Stimulated activated CD4-positive, alpha-beta T cell treated with anti-CD3 and anti-CD28 coated beads, Interleukin-4, amount 100 ng/mL, for 24 hours (primary cell): Measurements from ENCODE around the gene CDH24.
A peak's percentile ranks its signal among the peaks of the same experiment; 100 is the strongest.

Experiments used
- DNase-seq: peaks from one replicate; pipeline ENCODE4 v3.0.0-alpha.2; 2020

The CDH24 gene

DNA sequence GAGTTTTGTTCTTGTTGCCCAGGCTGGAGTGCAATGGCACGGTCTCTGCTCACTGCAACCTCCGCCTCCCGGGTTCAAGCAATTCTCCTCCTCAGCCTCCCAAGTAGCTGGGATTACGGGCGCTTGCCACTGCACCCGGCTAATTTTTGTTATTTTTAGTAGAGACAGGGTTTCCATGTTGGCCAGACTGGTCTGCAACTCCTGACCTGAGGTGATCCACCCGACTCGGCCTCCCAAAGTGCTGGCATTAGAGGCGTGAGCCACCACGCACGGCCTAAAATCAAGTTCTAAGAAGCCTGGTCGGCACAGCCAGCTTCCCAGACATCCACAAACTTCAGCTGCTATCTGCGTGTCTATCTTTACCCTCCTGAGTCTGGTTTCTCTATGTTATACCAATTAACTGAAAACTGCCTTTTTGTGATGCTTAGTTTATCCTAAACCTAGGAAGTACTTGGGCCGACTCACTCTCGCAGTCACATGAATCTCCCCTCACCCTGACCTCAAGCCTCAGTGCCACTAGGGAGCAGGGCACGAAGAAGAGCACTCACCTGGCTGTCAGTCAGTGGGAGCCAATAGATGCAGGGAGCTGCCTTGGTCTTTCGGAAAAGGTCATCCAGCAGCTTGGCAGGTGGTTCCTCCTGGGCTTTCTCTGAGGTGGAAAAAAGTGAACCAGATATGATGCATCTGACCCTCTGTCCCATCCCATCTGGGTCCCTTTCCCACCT is 3.4 kb upstream of the CDH24 start:
- no peak for DNase-seq

DNA sequence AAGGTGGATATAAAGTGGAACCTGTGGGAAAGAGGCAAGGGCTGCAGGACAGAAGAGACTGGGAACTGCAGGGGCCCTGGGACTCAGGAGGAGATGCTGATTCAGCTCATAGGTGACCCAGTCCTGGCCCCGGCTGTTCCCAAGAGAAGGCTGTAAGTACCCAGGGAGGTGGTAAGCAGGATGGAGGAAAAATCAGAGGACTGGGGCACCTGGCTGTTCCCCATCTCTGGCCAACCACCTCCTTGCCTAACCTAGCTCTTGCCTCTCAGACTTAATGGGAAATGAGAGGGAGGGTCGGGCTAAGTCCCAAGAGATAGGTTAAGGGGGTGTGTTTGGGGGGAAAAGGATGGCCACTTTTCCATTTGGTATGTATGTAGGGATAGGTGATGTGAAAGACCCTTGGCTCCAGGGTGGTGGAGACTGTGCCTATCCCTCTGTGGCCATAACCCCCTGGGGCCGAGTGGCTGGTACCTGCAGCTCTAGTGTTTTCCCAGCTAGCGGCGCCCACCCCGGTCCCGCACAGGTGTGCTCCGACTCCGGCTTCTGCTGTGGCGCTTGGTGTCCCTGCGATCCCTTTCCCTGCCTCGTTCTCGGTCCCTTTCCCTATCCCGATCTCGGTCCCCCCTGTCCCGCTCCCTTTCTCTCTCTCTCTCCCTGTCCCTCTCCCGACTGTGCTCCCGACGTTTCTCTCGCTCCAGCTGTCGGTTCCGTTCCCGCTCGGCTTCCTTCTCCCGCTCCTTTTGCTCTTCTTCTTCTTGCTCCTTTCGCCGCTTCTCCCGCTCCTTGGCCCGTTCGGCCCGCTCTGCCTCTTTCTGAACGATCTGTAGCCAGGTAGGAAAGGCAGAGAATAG is 1.6 kb upstream of the CDH24 start:
- no peak for DNase-seq

DNA sequence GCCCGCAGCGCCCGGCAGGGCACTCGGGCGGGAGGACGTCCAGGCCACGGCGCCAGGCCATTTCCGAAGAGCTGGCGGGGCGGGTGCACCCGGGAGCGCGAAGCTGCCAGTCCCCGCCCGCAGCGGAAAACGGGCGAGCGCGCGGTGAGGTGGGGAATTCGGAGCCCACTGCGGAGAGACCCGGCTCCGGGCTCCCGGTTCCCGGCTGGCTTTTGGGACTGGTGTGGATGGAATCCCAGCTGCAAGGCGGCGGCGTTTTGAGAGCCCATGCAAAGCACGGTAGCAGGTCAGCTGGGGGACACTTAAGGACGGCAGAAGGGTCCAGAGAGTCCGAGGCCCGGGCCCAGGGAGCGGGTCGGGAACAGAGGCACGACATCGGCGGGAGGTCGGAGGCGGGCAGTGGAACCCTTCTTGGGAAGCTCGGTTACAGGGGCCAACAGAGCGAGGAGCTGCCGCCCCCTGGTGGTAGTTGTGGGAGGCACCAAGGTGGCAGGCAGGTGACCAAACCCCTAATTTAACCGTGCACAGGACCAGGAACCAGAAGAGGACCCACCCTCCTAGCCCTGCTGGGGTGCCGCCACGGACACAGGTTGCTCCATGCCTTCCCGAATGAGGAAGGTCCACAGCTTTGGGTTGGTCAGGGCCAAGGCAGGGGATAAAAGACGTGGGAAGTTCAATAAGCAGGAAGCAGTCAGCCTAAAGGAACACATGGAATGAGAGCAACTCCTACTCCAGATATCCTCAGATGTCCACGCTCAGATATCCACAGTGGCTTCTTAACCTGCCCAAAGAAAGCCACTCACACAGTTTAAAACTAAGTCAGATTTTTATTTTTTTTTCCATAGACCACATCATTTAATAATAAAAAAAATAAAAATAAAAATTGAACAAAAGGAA is 685 bp upstream of the CDH24 start:
- peak; percentile 88 for DNase-seq

DNA sequence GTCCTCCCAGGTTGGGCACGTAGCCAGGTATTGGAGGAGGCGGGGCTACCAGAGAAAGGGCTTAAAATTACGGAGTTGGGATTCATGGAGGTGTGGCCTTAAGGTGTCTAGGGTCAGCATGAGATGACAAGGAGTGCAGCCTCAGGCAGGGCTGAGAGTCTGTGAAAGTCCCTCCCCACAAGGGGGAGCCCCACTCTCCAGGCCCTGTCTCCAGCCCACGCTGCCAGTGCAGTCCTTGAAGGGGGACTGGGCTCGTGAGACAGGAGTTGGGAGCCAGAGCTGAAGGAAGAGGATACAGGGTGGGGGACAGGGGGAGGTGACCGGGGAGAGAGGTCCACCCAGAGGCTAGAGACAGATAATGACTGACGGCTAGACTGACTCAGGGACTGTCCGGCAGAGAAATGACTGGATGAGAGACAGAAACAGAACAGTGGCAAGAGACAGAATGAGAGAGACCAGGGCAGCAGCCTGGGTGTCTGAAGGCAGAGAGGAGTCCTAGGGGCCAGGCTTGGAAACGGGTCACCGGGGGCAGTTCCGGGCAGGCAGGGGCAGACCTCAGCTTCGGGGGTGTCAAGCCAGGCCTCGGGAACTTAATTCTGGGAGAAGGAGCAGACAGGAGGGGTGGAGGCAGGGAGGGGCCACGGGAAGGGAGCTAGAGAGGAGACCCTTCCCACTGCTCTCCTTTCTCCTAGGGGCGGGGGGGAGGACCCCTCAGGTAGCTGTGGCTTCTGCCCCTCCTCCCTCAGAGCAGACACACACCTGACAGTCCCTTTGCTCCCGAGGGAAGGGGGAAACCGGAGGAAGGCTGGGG is 970 bp downstream of the CDH24 start:
- peak; percentile 72 for DNase-seq

DNA sequence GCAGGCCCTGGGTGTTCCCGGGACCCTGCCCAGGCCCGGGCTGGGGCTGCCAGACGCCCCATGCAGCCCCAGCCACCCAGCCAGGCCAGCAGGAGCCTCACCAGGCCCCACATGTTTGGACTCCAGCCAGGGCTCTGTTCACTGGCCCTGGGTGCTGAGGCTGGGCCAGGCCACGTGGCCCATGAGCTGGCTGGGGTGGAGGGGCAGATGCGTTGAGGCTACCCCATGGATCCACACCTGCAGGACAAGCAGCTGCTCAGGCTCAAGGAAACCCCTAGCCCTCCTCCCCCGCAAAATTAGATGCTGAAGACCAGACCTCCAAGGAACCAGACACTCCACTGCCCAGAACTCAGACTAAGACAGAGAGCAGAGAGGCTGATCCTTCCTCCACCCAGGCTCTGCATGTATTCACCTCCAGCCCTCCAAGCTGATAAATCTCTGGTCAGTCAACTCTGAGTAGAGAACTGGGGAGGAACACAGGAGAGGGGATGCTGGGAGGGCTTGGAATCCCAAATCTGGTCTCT is 1.6 kb downstream of the CDH24 start:
- no peak for DNase-seq

DNA sequence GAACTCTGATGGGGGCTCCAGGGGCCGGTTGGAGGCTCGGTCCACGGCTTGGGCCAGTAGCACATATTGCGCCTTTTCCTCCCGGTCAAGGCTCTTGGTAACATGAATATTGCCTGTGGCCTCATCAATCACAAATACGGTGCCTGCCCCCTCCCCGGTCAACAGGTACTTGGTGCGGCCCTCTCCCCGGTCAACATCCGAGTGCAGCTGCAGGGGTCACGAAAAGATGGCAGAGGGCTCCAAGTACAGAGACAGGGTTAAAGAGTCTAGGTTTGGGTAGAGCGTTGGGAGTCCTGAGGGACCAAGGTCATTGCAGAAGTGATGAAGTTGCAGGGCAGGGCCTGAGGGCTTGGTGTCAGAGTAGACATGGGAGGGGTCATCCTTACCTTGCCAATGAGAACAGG is 2.2 kb downstream of the CDH24 start:
- DNase-seq = no peak

DNA sequence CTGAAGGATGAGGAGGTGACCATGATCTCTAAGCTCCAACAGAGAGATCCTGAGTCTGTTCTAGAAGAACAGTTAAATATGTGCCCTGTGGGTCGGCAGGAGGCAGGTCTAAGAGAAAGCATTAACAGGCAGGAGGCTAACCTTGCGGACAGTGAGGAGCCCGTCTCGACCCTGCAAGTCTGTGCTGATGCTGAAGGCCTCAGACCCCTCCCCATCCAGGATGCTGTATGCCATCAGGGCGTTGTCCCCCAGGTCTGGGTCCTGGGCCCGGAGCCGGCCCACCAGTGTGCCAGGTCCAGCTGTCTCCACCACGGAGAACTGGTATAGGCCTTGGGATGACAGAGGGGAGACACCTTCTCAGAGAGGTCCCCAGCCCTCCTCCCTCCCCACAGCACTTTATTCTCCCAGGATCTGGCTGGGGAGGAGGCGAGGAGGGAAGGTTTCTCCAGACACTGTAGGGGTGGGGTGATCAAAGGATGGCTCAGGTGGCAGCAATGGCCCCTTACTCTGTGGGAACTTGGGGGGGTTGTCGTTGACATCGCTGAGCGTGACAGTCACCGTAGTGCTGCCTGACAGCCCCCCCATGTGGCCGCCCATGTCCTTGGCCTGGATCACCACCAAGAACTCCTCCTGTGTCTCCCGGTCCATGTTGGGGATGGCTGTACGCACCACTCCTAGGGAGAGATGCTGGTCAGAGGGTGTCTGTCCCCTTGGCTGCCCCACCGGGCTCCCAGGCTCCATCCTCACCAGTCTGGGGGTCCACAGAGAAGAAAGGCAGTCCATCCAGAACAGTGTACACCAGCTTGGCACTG is 3.1 kb downstream of the CDH24 start:
- peak; percentile 29 for DNase-seq

DNA sequence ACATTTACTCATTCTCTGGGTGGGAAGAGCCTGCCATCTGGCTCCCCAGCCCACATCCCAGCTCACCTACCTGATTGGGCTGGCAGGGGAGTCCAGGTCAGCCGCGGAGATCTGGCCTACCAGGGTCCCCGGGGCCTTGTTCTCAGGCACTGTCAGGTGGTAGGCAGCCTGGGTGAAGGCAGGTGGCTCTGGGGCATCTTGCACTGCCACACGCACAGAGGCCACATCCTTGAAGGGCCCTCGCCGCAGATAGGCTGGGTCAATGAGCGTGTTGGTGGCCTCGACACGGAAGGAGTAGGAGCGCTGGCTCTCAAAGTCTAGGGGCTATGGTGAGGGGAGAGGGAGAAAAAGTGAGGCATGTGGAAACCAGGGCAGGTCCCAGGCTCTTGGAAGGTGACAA is 3.9 kb downstream of the CDH24 start:
- no peak for DNase-seq

DNA sequence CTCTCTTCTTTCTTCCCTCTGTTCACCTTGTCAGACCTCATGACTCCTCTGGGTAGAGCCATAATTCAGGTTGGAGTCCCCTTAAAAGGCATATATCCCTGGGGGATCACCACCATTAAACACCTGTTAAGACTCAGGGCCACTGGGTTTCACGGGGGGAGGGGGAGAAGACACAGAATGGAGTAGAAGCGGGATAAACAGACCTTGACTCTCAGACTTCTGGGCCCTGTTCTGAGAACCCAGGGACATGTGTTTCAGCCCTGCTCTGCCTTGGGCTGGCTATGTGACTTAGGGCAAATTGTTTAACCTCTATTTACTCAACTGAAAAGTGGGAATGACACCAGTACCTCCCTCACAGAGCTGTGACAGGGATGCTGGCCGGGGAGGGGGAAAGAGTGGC is 4.6 kb downstream of the CDH24 start:
- DNase-seq = no peak

DNA sequence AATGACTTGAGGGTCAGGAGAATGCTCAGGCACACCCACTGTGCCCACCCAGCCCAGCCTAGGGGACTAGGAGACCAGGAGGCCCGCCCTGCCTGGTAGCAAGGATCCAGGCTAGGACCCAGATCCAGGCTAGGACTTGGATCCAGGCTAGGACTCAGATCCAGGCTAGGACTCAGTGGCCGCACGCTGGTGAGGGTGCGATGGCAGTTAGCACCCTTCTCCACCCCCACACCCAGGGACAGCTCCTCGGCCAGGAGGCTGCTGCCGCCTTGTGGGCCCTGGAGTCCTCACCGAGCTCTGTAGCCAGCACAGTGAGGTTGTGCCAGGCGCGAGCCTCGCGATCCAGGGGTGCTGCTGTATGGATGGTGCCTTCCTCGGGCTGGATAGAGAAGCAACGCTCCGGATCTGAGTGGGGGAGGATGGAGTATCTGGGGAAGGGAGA is 5.1 kb downstream of the CDH24 start:
- no peak for DNase-seq

DNA sequence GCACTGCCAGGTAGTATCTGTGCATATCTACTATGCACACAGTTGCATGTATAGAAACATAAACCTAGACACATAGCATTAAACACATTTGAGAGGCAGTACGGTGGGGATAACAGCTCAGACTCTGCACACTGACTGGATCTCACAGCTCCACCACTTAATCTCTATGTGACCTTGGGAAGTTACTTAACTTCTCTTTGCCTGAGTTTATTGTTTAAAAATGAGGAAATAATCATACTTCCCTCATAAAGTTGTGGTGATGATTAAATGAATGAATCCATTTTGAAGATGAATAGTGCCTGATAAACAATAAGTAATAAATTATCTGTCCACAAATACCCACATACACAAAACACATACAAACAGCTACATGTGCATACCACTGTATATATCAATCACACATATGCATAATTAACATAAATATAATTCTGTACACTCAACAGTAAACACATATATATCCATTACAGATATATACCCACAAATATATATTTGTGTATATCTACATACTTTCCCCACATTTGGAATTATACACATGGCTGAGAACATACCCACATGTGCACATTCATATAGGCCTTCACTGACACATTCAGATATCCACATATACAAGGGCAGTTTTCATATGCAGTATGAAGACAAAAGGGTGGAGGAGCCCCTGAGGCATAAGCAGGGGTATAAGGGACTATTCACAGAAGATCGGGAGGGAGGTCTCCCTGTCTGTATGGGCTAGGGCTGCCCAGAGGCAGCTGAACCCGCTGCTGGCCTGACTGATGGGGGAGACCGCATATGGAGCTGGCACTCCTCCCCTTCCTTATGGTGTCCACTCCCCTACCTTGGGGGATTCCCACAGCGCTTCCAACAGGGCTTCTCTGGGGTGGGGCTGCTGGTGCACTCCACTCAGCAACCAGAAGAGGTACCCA is 5.9 kb downstream of the CDH24 start:
- no peak for DNase-seq

DNA sequence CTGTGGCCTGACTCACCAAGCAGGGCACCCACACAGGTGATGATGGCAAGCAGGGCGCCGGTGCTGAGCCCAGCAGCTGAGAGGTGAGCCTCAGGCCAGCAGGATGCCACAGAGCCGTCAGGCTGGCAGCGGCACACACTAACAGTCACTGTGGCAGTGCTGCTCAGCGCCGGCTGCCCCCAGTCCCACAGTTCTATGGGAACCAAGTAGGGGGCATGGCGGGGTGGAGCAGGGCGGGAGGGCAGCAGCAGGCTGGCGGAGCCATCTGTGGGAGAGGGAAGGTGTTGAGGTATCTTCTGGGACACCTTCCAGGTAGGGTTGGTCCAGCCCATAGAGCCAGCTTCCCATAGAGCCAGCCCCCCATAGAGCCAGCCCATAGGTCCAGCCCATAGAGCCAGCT is 8.3 kb downstream of the CDH24 start:
- no peak for DNase-seq

DNA sequence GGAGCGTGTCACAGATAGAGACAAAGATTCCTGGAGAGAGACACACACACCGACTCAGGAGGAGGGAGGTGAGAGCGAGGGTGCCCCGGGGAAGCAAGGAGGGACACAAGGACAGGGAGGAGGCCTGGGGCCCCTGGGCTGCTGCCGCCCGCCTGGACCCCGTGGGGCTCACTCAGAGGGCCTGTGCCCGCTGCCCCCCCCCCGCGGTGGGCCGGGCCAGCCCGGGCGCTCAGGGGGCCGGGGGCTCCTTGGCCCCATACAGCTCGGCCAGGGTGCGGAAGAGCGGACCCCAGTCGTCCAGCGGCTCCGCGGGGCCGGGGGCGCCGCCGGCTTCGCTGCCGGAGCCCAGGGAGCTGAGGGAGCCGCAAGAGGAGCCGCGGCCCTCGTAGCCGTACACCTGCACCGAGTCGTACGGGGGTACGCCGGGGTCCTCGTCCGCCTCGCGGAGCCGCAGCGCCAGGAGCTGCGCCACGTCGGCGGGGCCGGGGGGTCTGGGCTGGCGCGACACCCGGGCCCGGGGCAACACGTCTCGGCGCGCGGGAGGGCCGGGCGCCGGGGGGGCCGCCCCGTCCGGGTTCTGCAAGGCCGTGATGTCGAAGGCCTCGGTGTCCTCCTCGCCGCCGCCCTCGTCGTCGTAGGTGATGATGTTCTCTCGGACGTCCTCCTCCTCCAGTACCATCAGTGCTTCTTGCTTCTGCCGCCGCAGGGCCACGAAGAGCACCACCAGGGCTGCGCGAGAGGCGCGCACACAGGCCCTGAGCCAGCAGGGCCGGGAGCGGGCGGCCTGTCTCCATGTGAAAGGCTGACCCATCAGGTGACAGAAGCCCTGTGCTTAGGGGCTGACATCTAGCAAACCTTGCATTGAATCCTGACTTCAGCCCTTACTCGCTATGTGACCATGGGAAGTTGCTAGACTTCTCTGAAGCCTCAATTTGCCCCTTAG is 9.3 kb downstream of the CDH24 start:
- no peak for DNase-seq

DNA sequence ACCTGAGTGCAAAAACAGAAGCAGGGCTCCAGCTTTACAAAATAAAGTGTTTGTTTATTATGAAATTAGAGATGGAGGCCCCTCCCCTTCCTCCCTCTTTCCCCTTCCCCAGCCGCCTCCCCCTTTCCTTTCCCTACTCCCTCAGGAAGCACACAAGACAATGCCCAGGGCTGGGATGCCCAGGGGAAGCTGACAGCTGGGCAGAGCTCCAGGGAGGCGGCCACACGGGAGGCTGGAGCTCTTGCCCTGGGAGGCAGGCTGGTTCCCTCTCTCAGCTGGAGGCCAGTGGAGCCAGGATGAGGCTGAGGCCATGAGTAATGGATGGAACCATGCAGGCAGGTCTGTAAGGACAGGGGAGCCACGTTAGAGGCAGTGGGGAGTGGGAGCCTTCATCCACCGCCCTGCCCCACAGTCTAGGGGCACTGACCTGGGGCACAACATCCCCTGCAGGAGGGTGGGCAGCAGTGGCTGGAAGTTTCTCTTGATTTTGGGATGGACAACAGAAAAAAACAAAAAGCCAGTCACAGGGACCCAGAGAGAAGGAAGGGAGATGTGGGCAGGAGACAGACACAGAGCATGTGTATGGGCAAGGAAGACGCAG is 10.2 kb downstream of the CDH24 start:
- no peak for DNase-seq

DNA sequence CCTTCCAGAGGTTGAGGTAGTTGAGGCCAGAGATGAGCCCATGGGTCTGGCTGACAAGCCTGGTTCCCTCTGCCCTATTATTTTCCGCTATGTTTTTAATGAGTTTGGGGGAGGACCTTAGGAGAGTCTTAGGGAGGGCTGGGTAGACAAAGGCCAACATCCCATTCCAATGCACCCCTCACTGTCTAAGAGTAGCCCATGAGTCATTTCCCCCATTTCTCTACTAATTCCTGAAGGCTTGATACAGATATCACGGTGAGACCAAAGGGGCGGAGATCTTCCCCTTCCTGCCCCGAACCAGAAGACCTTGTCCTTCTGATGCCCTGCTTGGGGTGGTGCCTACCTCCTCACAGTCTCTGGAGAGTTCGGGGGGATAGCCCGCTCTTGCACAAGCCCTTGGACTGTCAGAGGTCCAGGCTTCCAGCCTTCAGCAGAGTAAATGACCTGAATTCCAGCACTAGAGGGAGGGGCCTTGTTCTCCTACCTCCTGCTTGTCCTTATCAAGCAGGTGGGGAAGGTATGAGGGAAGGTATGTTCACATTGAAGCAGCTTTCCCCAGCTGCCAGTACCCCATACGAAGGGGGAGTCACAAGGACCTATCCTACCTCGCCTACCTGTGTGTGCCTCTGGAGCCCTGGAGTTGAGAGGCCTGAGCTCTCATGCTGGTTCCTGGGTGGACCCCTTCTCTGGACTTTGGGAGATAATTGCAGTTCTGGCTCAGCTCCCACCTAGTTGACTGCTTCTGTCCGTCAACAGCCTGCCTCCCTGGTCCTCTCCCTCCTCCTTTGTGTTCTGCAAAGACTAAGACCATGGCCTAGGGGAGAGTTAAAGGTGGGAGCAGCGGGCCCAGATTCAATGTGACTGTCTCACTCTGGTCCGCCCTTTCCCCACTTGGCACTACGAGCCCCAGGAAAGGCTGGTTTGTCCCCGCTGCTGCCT is 11.6 kb downstream of the CDH24 start:
- no peak for DNase-seq

DNA sequence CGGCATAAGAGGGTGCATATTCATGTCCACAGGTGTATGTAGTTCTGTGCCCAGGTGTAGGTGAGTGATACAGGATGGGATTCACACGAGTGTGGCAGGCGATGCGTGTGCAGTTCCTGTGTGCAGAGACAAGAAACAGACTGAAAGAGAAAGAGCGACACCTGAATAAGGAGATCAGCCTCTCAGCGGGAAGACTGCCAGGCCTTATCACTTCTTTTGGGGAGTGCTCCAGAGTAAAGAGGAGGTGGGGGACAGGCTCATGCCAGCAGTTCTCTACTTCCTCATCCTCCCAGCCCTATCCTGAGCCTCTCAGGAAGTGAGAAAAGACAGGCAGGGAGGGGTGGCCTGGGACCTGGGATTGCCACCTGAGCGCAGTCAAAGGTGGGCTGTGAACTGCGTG is 12.5 kb downstream of the CDH24 start:
- DNase-seq = no peak

DNA sequence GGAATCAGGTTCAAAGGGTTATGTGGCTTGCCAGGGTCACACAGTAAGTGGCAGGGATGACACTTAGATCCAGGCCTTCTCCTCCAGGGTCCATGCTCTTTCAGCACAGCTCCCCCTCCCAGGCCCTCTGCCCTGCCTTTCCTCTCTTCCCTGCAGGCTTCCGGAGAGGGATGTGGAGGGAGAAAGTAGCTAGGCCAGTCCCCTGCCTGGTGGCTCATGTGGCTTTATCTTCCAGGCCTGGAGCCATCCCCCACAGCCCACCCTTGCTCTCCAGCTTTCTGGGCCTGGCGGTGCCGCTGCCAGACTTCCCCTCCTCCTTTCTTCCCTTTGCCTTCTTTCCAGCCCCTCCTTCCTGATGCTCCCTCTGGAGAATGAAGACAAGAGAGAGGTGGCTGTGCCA is 13.6 kb downstream of the CDH24 start:
- no peak for DNase-seq
